Stimulated activated CD8-positive, alpha-beta memory T cell treated with anti-CD3 and anti-CD28 coated beads, Interleukin-2, amount 100 ng/mL, for 1 hour (primary cell): ENCODE measurements around the gene RGMB.

Experiments
- DNase-seq, 2 donors: peaks; one replicate each; pipeline ENCODE4 v3.0.0-alpha.2; 2020; ENCODE audit warnings: low read depth in 2 of 2

The RGMB gene

DNA sequence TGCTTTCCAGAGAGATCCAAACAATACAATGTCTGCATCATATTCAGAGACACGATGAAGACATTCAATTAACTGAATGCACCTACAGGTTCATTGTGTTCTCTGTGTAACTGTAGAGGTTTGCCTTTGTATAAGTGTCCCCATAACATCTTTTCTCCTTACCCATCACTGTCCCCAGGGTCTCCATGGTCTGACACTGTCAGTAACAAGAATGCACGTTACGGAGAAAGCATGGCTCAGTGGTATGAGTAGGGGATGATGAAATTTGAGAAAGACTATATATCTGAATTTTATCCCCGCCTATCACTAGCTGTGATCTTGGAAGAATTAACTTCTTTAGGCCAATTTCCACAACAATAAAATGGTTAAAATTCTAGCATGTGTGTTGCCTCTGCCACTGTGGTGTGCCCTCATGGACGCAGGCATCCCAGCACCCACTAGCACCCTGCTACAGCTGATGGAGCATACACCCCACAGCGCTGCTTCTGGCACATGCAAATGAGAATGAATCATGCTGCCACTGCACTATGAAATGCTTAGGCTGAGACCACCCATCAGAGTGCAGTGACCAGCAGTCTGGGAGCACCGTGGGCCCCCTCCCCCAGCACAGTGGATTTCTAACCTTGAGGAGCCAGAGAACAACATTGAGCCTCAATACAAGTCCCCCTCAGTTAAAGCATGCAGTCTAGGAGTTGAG is 54.3 kb downstream of the RGMB start:
- DNase-seq = no peak

- no peak for DNase-seq
Measured at GRCh38 chr5:98836175-98836574, 62.7 kb downstream of the RGMB start.

DNA sequence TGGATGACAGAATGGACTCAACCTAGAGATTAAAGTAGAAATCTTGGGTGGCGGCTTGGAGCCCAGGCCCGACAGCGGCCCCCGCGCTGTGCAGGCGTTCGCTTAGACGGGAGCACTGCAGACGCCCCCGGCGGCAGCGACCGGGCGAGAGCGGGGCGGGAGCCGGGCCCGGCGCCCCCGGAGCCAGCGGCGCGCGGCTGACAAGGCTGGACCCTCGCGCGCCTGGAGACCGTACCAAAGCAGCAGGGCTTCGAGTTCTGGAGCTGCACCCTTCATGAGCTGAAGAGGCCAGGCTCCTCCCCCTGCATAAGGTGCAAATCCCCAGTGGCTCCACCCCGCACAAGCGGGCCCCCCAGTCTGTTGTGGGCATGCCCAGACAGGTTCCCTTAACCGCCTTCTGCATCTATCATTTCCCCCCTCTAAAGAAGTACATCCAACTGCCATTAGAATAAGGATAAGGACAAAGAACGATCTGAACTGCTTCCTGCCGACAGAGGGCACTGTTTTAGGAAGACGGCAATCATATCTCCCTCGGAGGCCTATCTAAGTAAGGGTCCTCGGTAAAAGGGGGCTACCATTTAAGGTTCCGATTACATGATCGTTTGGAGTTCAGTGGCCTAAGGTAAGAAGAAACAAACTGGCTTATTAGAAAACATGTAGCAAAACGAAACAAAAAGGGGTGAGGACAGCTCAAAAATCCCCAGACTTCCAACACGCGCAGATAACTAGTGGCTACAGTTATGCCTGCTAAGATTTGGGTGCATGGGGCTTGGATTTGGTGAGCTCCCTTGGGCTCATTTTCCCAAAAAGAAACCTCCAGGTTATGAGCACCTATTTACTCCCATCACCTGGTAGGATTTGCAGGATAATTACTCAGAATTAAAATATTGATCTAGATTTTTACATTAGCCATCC is 66.3 kb downstream of the RGMB start:
- no peak for DNase-seq

DNA sequence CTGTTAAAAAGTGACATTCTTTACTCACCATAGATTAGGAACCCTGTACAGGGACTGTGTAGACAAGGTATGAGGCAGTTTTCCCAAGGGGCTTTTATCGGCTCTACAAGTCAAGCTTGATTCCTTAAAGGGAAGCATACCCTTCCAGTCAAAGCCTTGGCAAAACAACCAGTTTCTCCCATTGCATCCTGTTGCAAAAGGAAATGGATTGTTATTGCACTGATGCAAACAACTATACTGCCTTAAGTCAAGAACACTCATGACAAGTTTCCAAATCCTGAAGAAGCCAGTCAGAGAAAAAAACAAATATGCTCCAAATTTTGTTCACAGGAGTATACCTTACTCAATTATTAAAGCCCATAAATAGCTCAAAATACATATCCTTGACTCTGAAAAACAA is 67.5 kb downstream of the RGMB start:
- DNase-seq = no peak

- no peak for DNase-seq
Measured at GRCh38 chr5:98843481-98843880, 70.0 kb downstream of the RGMB start.

GRCh38 chr5:98844865-98845264 is 71.4 kb downstream of the RGMB start:
- DNase-seq = no peak

DNA sequence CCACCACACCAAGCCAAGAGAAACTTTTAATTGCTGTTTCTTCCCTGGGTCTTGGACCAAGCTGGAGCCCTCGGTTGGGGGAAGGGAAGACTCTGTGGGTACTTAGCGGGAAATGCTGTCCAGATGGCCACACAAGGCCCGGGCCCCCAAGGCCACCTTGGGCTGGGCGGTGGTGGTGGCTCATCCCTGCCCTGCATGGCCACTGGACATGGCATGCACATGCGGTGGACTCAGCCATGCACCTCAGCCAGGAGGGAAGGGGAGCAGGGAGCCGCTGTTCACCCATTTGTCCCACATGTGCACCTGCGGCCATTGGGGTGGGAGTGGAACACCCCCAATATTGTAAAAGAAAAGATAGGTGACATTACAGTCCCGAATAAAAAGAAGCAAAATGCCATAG is 72.4 kb downstream of the RGMB start:
- no peak for DNase-seq
